Neuronal stem cell (in vitro differentiated cells): Measurements from ENCODE around the gene ATP8A2.
"Not testable (repeated sequence)": the region's sequence is repeated elsewhere in the genome, so short reads cannot be mapped to it uniquely, and the experiment has no call there.

ENCODE experiments used
- DNase-seq: peaks from one replicate; pipeline ENCODE4 v3.0.0-alpha.2; 2013; ENCODE audit warnings: low spot score
- H2AFZ ChIP-seq: one replicate; pipeline ENCODE4 v1.6.1; 2013; ENCODE audit warnings: mild to moderate bottlenecking, low read length, inconsistent platforms
- H2AK5ac ChIP-seq: 2 replicates; pipeline ENCODE4 v1.6.1; 2013; ENCODE audit warnings: low read depth, mild to moderate bottlenecking, inconsistent platforms, low read length, moderate library complexity, mixed read lengths
- H2BK120ac ChIP-seq: 2 replicates; pipeline ENCODE4 v1.6.1; 2013; ENCODE audit warnings: low read depth, mild to moderate bottlenecking, inconsistent platforms, low read length, moderate library complexity, mixed read lengths
- H2BK12ac ChIP-seq: one replicate; pipeline ENCODE4 v1.6.1; 2013; ENCODE audit warnings: low read length, inconsistent platforms
- H2BK15ac ChIP-seq: 2 replicates; pipeline ENCODE4 v1.6.1; 2013; ENCODE audit warnings: mild to moderate bottlenecking, low read length, inconsistent platforms, mixed read lengths
- H2BK5ac ChIP-seq: one replicate; pipeline ENCODE4 v1.6.1; 2013; ENCODE audit warnings: inconsistent platforms, mild to moderate bottlenecking, low read length, moderate library complexity
- H3K14ac ChIP-seq: one replicate; pipeline ENCODE4 v1.6.1; 2013; ENCODE audit warnings: low read length, inconsistent platforms
- H3K18ac ChIP-seq: 2 replicates; pipeline ENCODE4 v1.6.1; 2013; ENCODE audit warnings: low read length, inconsistent platforms
- H3K23ac ChIP-seq: 2 replicates; pipeline ENCODE4 v1.6.1; 2013; ENCODE audit warnings: low read depth, mild to moderate bottlenecking, mixed read lengths, low read length, inconsistent platforms; ENCODE audit not compliant: poor library complexity
- H3K27ac ChIP-seq: replicated peaks from 3 replicates; pipeline ENCODE4 v1.5.1; 2013; ENCODE audit warnings: low read length, inconsistent platforms
- H3K27me3 ChIP-seq, 3 experiments: 2 replicates each; pipeline ENCODE4 v1.6.1; 2013; ENCODE audit warnings: low read length in 3 of 3, mild to moderate bottlenecking in 2 of 3, inconsistent platforms in 1 of 3, low read depth in 1 of 3, mixed read lengths in 1 of 3, moderate library complexity in 1 of 3; ENCODE audit not compliant: control insufficient read depth in 3 of 3, insufficient read depth in 3 of 3
- H3K36me3 ChIP-seq, 2 donors: replicated peaks in 1 of 2; 2 replicates each; pipeline ENCODE4 v1.6.1; 2013; ENCODE audit warnings: low read length in 2 of 2; ENCODE audit not compliant: control insufficient read depth in 2 of 2, insufficient read depth in 2 of 2
- H3K4ac ChIP-seq: 2 replicates; pipeline ENCODE4 v1.6.1; 2013; ENCODE audit warnings: inconsistent platforms, mild to moderate bottlenecking, low read length, moderate library complexity
- H3K4me1 ChIP-seq, 2 donors: 1 replicate in 1 of 2; 2 replicates in 1 of 2; pipeline ENCODE4 v1.6.1; 2013; ENCODE audit warnings: low read length in 2 of 2, low read depth in 1 of 2; ENCODE audit not compliant: control insufficient read depth in 2 of 2, insufficient read depth in 1 of 2
- H3K4me2 ChIP-seq: one replicate; pipeline ENCODE4 v1.6.1; 2013; ENCODE audit warnings: mild to moderate bottlenecking, low read length, inconsistent platforms; ENCODE audit not compliant: insufficient read depth, poor library complexity, severe bottlenecking
- H3K4me3 ChIP-seq, 2 donors: 2 replicates each; pipeline ENCODE4 v1.5.1; 2013; ENCODE audit warnings: low read length in 2 of 2, mild to moderate bottlenecking in 2 of 2, inconsistent platforms in 1 of 2, moderate library complexity in 1 of 2
- H3K79me1 ChIP-seq: one replicate; pipeline ENCODE4 v1.6.1; 2013; ENCODE audit warnings: low read depth, mild to moderate bottlenecking, inconsistent platforms, low read length, moderate library complexity
- H3K9ac ChIP-seq: one replicate; pipeline ENCODE4 v1.6.1; 2013; ENCODE audit warnings: mild to moderate bottlenecking, low read depth, low read length, inconsistent platforms; ENCODE audit not compliant: poor library complexity
- H3K9me3 ChIP-seq, 2 donors: replicated peaks in 1 of 2; 2 replicates each; pipeline versions ENCODE3 to v1.6.1; 2013; ENCODE audit warnings: low read length in 2 of 2, mild to moderate bottlenecking in 2 of 2, inconsistent platforms in 1 of 2, low read depth in 1 of 2, mixed read lengths in 1 of 2, moderate library complexity in 1 of 2; ENCODE audit not compliant: control insufficient read depth in 2 of 2, insufficient read depth in 1 of 2
- H4K8ac ChIP-seq: one replicate; pipeline ENCODE4 v1.6.1; 2013; ENCODE audit warnings: low read depth, mild to moderate bottlenecking, inconsistent platforms, low read length, moderate library complexity
- H4K91ac ChIP-seq: one replicate; pipeline ENCODE4 v1.6.1; 2013; ENCODE audit warnings: low read length, low read depth, mild to moderate bottlenecking, inconsistent platforms; ENCODE audit not compliant: poor library complexity
- WGBS, 2 donors: extraction: QIAGEN DNeasy Blood & Tissue Kit; methylation state at CpG; one replicate each; pipeline ENCODE4 v1.1.7; 2013; ENCODE audit warnings: missing lambda C conversion rate in 2 of 2, mixed read lengths in 1 of 2; ENCODE audit not compliant: insufficient read length in 2 of 2, insufficient replicate concordance in 1 of 2; ENCODE audit errors: extremely low coverage in 2 of 2; 5-methylcytosine and 5-hydroxymethylcytosine counted together

ATP8A2 gene

DNA sequence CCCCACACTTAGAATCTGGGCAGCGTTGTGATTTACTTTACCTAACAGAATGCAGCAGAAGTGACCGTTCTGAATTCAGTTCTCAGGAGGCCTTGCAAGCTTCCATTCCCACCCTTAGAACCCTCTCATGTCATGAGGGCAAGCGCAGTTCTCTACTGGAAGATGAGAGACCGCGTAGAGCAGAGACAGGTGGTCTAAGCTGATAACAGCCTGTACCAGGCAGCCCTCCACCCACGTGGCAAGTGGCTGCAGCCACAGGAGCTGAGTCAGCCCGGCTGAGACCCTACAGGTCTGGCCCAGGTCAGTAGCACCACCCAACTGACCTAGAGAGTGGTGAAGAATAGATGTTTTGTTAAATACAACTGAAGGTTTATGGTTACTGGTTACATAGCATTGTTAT, 694.7 kb downstream of the ATP8A2 start:
- H3K9ac ChIP-seq, H2BK120ac ChIP-seq, H3K14ac ChIP-seq, H2AFZ ChIP-seq, DNase-seq, H2AK5ac ChIP-seq, H3K4me1 ChIP-seq, H3K23ac ChIP-seq, H3K36me3 ChIP-seq, H3K18ac ChIP-seq, H2BK15ac ChIP-seq, H3K27me3 ChIP-seq, H2BK5ac ChIP-seq, H2BK12ac ChIP-seq, H3K9me3 ChIP-seq, H3K27ac ChIP-seq, H4K8ac ChIP-seq, H3K4me3 ChIP-seq, H3K4ac ChIP-seq, H4K91ac ChIP-seq, H3K79me1 ChIP-seq: not testable (repeated sequence)
- no CpG with 5 or more reads among the region's 7 CpGs for WGBS, 2 donors
- H3K4me2 ChIP-seq, result peak overlapping the region; percentile 0

DNA sequence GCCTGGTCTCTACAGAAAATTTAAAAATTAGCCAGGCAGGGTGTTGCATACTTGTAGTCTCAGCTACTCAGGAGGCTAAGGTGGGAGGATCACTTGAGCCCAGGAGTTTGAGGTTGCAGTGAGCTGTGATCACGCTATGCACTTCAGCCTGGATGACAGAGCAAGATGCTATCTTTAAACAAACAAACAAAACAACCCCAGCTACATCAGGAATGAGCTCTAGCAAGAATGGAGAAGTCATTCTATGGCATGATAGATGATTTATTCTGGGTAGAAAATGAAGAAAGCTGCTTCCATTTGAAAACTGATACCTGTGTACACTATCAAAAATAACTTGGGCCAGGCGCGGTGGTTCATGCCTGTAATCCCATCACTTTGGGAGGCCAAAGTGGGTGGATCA, 695.8 kb downstream of the ATP8A2 start:
- no peaks in the 10 kb centered on the region for H3K79me1 ChIP-seq
- no peak overlapping the region for H4K8ac ChIP-seq
- WGBS, 2 donors, result no CpG with 5 or more reads among the region's 3 CpGs
- H3K27ac ChIP-seq, result no peak overlapping the region
- H3K18ac ChIP-seq, result no peak overlapping the region
- no peaks in the 10 kb centered on the region for H3K36me3 ChIP-seq
- H2BK12ac ChIP-seq, result no peak overlapping the region
- no peak overlapping the region for H3K4me3 ChIP-seq
- H2BK15ac ChIP-seq, result no peak overlapping the region
- H2BK120ac ChIP-seq, result no peak overlapping the region
- H3K23ac ChIP-seq, result no peak overlapping the region
- H4K91ac ChIP-seq, result no peak overlapping the region
- H3K9ac ChIP-seq, result no peak overlapping the region
- H3K9me3 ChIP-seq, result no peaks in the 10 kb centered on the region
- H3K27me3 ChIP-seq, result no peaks in the 10 kb centered on the region
- DNase-seq, result no peak
- H3K4me1 ChIP-seq, result no peaks in the 10 kb centered on the region
- H3K14ac ChIP-seq, result no peak overlapping the region
- no peak overlapping the region for H3K4me2 ChIP-seq
- H3K4ac ChIP-seq, result no peak overlapping the region
- no peak overlapping the region for H2BK5ac ChIP-seq
- H2AK5ac ChIP-seq, result no peak overlapping the region
- H2AFZ ChIP-seq, result no peak overlapping the region

DNA sequence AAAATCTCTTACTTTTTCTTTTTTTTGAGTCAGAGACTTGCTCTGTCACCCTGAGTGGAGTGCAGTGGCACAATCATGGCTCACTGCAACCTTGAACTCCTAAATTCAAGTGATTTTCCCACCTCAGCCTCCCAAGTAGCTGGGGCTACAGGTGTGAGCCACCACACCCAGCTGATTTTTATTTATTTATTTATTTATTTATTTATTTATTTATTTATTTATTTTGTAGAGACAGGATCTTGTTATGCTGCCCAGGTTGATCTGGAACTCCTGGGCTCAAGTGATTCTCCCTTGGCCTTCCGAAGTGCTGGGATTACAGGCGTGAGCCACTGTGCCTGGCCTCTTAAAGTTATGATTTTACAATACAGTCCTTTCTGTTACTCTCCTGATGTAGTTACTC, 696.6 kb downstream of the ATP8A2 start:
- H4K8ac ChIP-seq, H2BK12ac ChIP-seq, H3K4me3 ChIP-seq, H2AFZ ChIP-seq, H3K36me3 ChIP-seq, H4K91ac ChIP-seq, H3K4ac ChIP-seq, H3K23ac ChIP-seq, H2BK120ac ChIP-seq, H3K9me3 ChIP-seq, H2BK5ac ChIP-seq, H3K27me3 ChIP-seq, H3K9ac ChIP-seq, H3K4me2 ChIP-seq, H3K27ac ChIP-seq, H3K79me1 ChIP-seq, H2AK5ac ChIP-seq, H3K14ac ChIP-seq, DNase-seq, H3K18ac ChIP-seq, H3K4me1 ChIP-seq: not testable (repeated sequence)
- H2BK15ac ChIP-seq, result peak overlapping the region; percentile 26
- WGBS, 2 donors, result no CpG with 5 or more reads among the region's 2 CpGs

DNA sequence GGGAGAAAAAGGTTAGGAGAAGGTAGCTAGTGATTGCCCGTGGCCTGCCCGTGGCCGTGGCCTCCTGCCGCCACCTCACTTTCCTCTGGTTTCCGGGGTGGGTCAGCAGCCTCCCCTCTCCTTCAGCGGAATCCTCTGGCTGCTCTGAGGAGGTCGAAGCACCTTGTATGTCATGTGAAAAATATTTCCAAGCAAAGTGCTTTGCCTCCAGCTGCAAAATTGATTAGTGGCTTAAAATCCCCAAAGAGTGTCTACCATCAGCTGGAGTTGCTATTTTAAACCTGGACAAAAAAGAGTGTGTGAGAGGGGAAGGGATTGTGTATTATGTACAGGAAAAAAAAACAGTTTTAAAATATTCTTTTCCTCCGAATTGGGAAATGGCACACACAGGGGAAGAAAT, 697.9 kb downstream of the ATP8A2 start:
- H3K4me1 ChIP-seq, H3K9ac ChIP-seq, H3K4ac ChIP-seq, H3K4me2 ChIP-seq, H3K23ac ChIP-seq, H3K36me3 ChIP-seq, H4K8ac ChIP-seq, H3K18ac ChIP-seq, H3K4me3 ChIP-seq, H3K9me3 ChIP-seq, H2AK5ac ChIP-seq, H3K79me1 ChIP-seq, H3K27ac ChIP-seq, H2BK15ac ChIP-seq, H2BK120ac ChIP-seq, H3K14ac ChIP-seq, H4K91ac ChIP-seq, H2AFZ ChIP-seq, H2BK12ac ChIP-seq, H3K27me3 ChIP-seq, DNase-seq, H2BK5ac ChIP-seq: not testable (repeated sequence)
- WGBS, 2 donors, result no CpG with 5 or more reads among the region's 8 CpGs
